HG03575 (cell line): ENCODE results near the gene KCTD2.

ENCODE experiments used
- ATAC-seq: cut with Tn5 transposase; IDR thresholded peaks from one replicate; pipeline ENCODE4 v1.9.1; 2021; ENCODE audit not compliant: unreplicated experiment, insufficient number of reproducible peaks, low FRiP score; ENCODE audit errors: extremely low read depth

Gene KCTD2

GRCh38 chr17:75047398-75048098 lies 523 bp downstream of the KCTD2 start:
- ATAC-seq, result no peak

- ATAC-seq, result no peak
These were observed 1.3 kb downstream of the KCTD2 start for GRCh38 chr17:75048249-75048878.

- ATAC-seq, result no peak
These were observed 2.0 kb downstream of the KCTD2 start for GRCh38 chr17:75049057-75049456.

DNA sequence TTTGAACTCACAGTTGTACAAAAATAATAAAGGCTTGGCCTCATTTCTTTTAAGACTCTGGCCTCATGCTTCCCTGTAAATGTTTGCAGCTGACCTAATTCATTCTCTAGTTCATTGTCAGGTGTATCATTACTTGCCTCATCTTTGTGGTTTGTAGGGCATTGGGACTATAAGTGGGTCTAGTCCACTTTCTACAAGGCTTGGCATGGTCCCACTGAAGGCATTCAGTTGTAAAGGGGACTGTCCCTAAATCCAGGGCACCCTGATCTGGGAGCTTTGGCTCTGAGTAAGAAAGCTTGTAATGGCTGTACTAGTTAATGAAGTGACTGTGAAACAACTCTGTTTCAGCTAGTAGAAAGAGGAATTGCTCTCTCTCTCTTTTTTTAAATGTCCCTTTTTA lies 2.7 kb downstream of the KCTD2 start:
- no peak for ATAC-seq

DNA sequence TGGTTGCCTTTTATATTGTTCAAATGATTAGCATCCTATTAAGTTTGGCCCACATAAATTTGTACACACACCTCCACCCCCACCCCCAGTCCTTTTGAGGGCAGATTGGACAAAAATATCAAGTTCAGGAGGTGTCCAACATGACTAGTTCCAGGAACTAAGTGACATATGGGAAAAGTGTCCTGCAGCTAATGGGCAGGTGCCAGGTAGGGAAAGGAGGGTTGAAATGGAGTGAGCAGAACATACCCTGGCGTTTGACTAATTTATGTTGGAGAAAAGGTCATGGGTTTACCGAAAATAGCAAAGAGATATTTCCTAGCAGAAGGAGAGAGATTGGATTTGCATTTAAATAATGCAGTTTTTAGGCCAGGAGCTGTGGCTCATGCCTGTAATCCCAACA lies 4.9 kb downstream of the KCTD2 start:
- no peak for ATAC-seq

DNA sequence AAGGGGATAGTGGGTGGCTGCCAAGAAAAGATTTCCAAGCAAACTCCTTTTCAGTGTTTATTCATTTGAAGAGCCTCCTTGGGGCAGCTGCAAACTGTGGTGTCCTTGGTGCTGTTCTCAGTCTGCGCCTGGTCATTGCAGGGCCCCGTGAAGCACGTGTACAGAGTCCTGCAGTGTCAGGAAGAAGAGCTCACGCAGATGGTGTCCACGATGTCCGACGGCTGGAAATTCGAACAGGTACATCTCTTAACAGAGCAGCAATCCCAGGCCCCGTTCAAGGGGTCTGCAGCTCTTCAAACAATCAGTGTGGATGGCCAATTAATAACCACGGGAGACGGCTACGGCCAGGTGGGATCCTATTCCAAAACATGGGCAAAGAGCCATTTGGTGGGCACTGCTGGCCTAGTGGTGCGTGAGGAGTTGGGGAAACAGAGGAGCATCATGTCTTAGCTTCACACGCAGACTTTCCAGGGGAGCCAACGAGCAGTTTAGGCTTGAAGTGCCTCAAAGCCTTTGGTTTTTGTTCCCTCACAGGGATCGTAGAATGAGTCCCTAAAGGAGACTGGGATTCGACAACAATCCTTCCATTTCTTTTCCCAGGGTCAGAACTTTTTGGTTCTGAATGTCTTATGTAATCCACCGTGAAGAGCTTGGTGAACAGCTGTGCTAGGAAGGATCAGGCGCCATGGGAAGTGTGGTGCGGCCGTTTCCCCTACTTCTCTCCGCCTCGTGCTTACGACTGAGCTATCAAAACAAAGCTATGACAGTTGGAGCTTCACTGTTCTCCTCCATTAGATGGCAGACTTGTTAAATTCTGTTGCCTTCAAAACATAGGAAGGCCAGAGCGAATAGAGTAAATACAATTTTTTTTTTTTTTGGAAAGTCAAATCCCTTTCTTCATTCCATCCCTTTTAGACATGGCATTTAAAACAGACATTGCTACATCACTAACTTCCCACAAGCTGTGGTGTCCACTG lies 12.6 kb downstream of the KCTD2 start:
- ATAC-seq, result no peak

DNA sequence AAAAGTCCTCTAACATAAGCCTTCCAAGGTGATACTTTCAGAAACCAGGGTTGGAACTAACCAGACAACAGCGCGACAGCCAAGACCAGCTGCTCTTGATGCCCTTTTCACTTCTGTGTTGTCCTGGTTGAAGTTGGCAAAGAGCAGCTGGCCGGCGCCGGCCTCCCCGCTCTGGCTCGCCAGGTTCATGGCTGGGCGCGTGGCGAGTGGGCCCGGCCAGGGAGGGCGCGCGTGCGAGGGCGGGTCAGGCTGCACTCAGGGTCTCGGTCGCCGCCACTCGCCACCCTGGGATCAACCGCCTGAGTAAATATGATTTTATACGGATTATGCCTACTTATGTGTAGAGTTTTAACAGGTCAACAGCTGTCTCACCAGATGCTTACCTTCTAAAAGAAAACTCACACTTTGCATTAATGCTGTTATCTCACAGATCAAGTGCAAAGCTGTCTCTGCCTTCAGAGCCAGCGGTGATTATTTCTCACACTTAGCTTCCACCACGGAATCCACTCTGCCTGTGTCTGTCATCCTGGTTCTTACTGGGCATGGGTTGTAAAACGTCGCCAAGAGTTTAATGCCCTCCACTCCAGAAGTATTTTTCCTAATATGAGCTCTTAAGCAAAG lies 13.5 kb downstream of the KCTD2 start:
- no peak for ATAC-seq

GRCh38 chr17:75061055-75061438 lies 14.0 kb downstream of the KCTD2 start:
- no peak for ATAC-seq

GRCh38 chr17:75061618-75062017 lies 14.6 kb downstream of the KCTD2 start:
- ATAC-seq, result no peak

- no peak for ATAC-seq
These were observed 16.2 kb downstream of the KCTD2 start for GRCh38 chr17:75063201-75063600.

- ATAC-seq, result no peak
These were observed 16.6 kb downstream of the KCTD2 start for GRCh38 chr17:75063626-75064025.

DNA sequence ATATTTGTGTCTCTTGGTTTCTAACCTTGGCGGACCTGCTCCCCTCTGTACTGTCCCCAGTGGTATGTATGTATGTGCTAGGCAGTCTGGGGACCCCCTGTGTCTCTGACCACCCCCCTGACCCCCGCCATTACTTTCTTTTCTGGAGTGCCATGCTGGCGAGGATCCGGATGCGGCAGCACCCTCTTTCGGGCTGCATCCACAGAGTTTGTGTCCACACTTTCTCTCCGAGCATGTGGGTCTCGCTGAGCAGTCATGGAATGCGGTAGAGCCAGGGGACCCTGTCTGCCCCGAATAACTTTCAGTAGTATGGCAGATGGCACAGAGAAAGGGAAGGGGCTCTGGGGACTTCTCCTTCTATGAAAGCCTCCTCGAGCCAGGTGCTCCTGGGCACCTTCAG lies 17.0 kb downstream of the KCTD2 start:
- ATAC-seq, result no peak

DNA sequence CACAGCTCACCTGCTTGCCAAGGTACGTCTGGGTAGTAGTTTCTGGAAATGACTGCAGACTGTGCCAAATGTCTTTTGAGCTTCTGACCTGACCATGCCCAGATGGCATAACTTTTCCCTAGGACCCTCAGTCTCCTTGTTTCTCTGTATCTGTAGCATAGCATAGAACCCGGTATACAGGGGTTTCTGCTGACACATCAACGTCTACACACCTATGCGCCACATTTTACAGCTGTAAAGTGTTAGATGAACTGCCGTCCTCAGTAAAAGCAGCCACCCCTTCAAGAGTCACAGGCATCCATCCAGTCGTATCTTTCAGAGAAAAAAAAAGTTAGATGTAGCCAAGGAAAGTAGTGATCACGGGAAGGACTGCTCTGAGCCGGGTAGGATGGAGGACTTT lies 17.4 kb downstream of the KCTD2 start:
- ATAC-seq, result no peak

- no peak for ATAC-seq
These were observed 18.0 kb downstream of the KCTD2 start for GRCh38 chr17:75064867-75065561.

- no peak for ATAC-seq
These were observed 18.6 kb downstream of the KCTD2 start for GRCh38 chr17:75065562-75066151.

DNA sequence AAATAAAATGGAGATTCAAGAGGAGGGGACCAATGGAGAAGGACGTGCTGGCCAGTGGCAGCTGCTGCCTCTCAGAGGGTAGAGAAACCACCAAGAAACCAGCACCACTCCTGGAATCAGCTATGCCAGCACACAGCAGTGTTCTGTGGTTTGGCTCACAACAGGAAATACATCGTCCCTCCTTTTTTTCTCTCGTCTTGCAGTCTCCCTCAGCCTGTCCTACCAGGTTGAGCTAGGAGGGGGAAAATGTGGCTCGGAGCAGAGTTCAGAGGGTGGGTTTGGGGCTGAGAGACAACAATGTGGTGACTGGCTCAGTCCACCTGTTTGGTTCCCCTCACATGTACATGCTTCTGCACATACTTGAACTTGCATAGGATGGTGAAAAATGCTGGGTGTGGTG lies 20.8 kb downstream of the KCTD2 start:
- no peak for ATAC-seq

DNA sequence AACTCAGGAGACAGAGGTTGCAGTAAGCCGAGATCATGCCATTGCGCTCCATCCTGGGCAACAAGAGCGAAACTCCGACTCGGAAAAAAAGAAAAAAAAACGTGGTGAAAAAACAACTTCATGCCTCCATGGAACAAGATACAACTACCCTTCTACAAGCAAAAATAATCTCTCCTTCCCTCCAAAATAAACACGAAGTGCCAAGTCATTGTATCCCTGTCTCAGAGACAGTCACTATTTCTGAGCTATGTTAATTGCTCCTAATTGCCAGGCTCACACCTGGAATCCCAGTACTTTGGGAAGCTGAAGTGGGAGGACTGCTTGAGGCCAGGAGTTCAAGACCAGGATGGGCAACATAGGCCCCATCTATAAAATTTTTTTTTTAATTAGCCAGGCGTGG lies 21.7 kb downstream of the KCTD2 start:
- no peak for ATAC-seq

GRCh38 chr17:75069783-75070182 lies 22.8 kb downstream of the KCTD2 start:
- ATAC-seq, result no peak
